Astrocyte (in vitro differentiated cells and primary cell): Measurements from ENCODE around the gene RAB6B. TPM values are rescaled to one million over a fixed set of nuclear protein-coding genes. Genes with fewer than 3 reads are reported as not detected.

Experiments
- DNase-seq: peaks from one replicate; pipeline ENCODE4 v3.0.0-alpha.2; 2010; ENCODE audit warnings: low read depth
- FAIRE-seq: peaks from 2 replicates; lab custom pipeline; 2011; peaks lifted over from hg19 to GRCh38; lab: Jason Lieb, UNC
- H2AFZ ChIP-seq: 2 replicates; pipeline ENCODE4 v1.6.0; 2012; ENCODE audit warnings: low read depth, low read length, inconsistent platforms
- H3K27ac ChIP-seq: 2 replicates; pipeline ENCODE4 v1.5.1; 2011; ENCODE audit warnings: low read depth, low read length, inconsistent platforms
- H3K27me3 ChIP-seq: 2 replicates; pipeline ENCODE4 v1.6.0; 2011; ENCODE audit warnings: low read length, inconsistent platforms; ENCODE audit not compliant: insufficient read depth
- H3K36me3 ChIP-seq: 2 replicates; pipeline ENCODE4 v1.5.1; 2011; ENCODE audit warnings: low read length, inconsistent platforms; ENCODE audit not compliant: insufficient read depth
- H3K4me1 ChIP-seq: 2 replicates; pipeline ENCODE4 v1.5.1; 2011; ENCODE audit warnings: low read length, inconsistent platforms; ENCODE audit not compliant: insufficient read depth
- H3K4me2 ChIP-seq: 2 replicates; pipeline ENCODE4 v1.6.0; 2012; ENCODE audit warnings: low read length, inconsistent platforms
- H3K4me3 ChIP-seq: 2 replicates; pipeline ENCODE4 v1.5.1; 2011; ENCODE audit warnings: low read depth, mild to moderate bottlenecking, low read length, inconsistent platforms; ENCODE audit not compliant: insufficient read depth
- H3K79me2 ChIP-seq: 2 replicates; pipeline ENCODE4 v1.6.0; 2012; ENCODE audit warnings: mild to moderate bottlenecking, low read length, inconsistent platforms; ENCODE audit not compliant: insufficient read depth
- H3K9ac ChIP-seq: 2 replicates; pipeline ENCODE4 v1.6.0; 2012; ENCODE audit warnings: mild to moderate bottlenecking, low read length, inconsistent platforms
- H3K9me3 ChIP-seq: 2 replicates; pipeline ENCODE4 v1.5.1; 2012; ENCODE audit warnings: low read depth, mild to moderate bottlenecking, low read length, inconsistent platforms; ENCODE audit not compliant: insufficient read depth
- H4K20me1 ChIP-seq: 2 replicates; pipeline ENCODE4 v1.6.0; 2012; ENCODE audit warnings: low read length, inconsistent platforms; ENCODE audit not compliant: insufficient read depth
- H3K27ac Mint-ChIP-seq: one replicate; pipeline ENCODE4 v1.8.0; 2021; ENCODE audit warnings: mild to moderate bottlenecking, mixed read lengths; ENCODE audit not compliant: unreplicated experiment
- H3K27me3 Mint-ChIP-seq: one replicate; pipeline ENCODE4 v1.8.0; 2021; ENCODE audit warnings: low read depth, mixed read lengths; ENCODE audit not compliant: unreplicated experiment
- H3K36me3 Mint-ChIP-seq: one replicate; pipeline ENCODE4 v1.8.0; 2021; ENCODE audit warnings: low read depth, mixed read lengths; ENCODE audit not compliant: unreplicated experiment
- H3K4me1 Mint-ChIP-seq: one replicate; pipeline ENCODE4 v1.8.0; 2021; ENCODE audit warnings: low read depth, mixed read lengths; ENCODE audit not compliant: unreplicated experiment
- H3K4me3 Mint-ChIP-seq: one replicate; pipeline ENCODE4 v1.8.0; 2021; ENCODE audit warnings: mild to moderate bottlenecking, moderate library complexity, mixed read lengths; ENCODE audit not compliant: unreplicated experiment
- H3K9me3 Mint-ChIP-seq: one replicate; pipeline ENCODE4 v1.8.0; 2021; ENCODE audit warnings: mild to moderate bottlenecking, mixed read lengths; ENCODE audit not compliant: unreplicated experiment
- CTCF ChIP-seq: IDR thresholded peaks from 2 replicates; pipeline ENCODE4 v1.5.1; 2011; ENCODE audit warnings: low read depth, mild to moderate bottlenecking, inconsistent platforms, low read length, moderate library complexity; ENCODE audit not compliant: insufficient read depth
- EZH2 ChIP-seq: IDR thresholded peaks from 2 replicates; pipeline ENCODE4 v1.6.1; 2012; ENCODE audit warnings: mild to moderate bottlenecking, low read length, inconsistent platforms; ENCODE audit not compliant: insufficient read depth
- total RNA-seq: library from RNA; stranded (reverse); gene quantifications from 2 replicates; pipeline ENCODE4 v1.2.1, GENCODE V29; 2021

RAB6B gene
- total RNA-seq, 1 donor from 2014 or later, result 61.8 TPM

GRCh38 chr3:133934996-133935842, 39.5 kb upstream of the RAB6B start:
- Mint-ChIP-seq H3K4me3 (no peak overlapping the region), H3K27me3 (peaks cover 60% of the 10 kb centered on the region), H3K4me1 (peaks cover 2% of the 10 kb centered on the region), H3K9me3 (peaks cover 9% of the 10 kb centered on the region), H3K27ac (no peak overlapping the region), H3K36me3 (peaks cover 4% of the 10 kb centered on the region)
- no peaks in the 10 kb centered on the region for H3K9me3 ChIP-seq
- H3K36me3 ChIP-seq, result no peaks in the 10 kb centered on the region
- no peak overlapping the region for H3K27ac ChIP-seq
- H3K9ac ChIP-seq, result no peak overlapping the region
- DNase-seq, result no peak
- H3K4me3 ChIP-seq, result no peak overlapping the region
- peaks cover 3% of the 10 kb centered on the region for H3K4me1 ChIP-seq
- FAIRE-seq, result no peak
- H3K4me2 ChIP-seq, result no peak overlapping the region
- H3K79me2 ChIP-seq, result no peaks in the 10 kb centered on the region
- H2AFZ ChIP-seq, result no peak overlapping the region
- TF ChIP-seq CTCF (no peak), EZH2 (no peak)
- H3K27me3 ChIP-seq, result peaks cover 14% of the 10 kb centered on the region
- no peaks in the 10 kb centered on the region for H4K20me1 ChIP-seq

GRCh38 chr3:133934073-133934970, 38.6 kb upstream of the RAB6B start:
- DNase-seq (no peak), FAIRE-seq (no peak)
- H3K79me2 ChIP-seq, result no peaks in the 10 kb centered on the region
- H3K4me3 ChIP-seq, result no peak overlapping the region
- Mint-ChIP-seq H3K9me3 (peaks cover 9% of the 10 kb centered on the region), H3K27me3 (peaks cover 55% of the 10 kb centered on the region), H3K36me3 (peaks cover 4% of the 10 kb centered on the region), H3K27ac (no peak overlapping the region), H3K4me1 (peaks cover 2% of the 10 kb centered on the region), H3K4me3 (no peak overlapping the region)
- H3K4me2 ChIP-seq, result no peak overlapping the region
- H4K20me1 ChIP-seq, result no peaks in the 10 kb centered on the region
- no peaks in the 10 kb centered on the region for H3K9me3 ChIP-seq
- H3K4me1 ChIP-seq, result peaks cover 3% of the 10 kb centered on the region
- no peak overlapping the region for H3K9ac ChIP-seq
- H3K27me3 ChIP-seq, result peaks cover 14% of the 10 kb centered on the region
- no peak overlapping the region for H2AFZ ChIP-seq
- H3K36me3 ChIP-seq, result no peaks in the 10 kb centered on the region
- no peak overlapping the region for H3K27ac ChIP-seq
- no peak for TF ChIP-seq CTCF
- TF ChIP-seq EZH2, result no peak
